ENCODE data around the gene IFI6.
A peak's percentile ranks its signal among the peaks of the same experiment; 100 is the strongest.

The IFI6 gene

DNA sequence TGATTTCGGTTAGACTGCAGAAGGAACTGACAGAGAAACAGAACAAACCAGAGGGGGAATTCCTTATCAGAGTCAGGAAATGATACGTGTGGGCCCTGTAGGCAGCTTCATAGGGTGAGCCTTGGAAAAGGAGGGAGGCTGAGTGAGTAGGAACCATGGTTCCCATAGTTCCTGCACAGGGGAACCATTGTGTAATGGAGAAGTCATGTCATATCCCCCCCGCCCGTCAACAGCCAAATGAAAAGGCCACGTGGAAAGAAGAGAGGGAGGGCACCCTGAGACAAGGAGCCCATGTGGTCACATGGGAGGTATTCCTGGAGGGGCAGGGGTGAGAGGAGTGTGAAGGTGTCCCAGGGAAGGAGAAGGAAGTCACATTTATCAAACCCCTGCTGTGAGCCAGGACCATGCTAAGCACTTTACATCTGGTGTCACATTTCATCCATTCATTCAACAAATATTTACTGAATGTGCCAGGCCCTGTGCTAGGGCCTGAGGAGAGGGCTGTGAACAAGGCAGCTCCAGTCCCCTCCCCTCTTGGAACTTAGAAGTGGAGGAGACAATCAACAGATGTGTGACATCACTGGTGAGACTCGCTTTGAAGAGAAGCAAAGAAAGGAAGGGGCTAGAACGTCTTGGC lies 21.3 kb downstream of the IFI6 start:
- in situ Hi-C loops (cut with HindIII; ENCODE audit: low sequenced_read_pairs) = no loop called here
- no peak for TF ChIP-seq CTCF (IDR thresholded peaks at IDR 0.05; ENCODE audit: low read depth, low read length)
- no peak overlapping the region for H3K4me3 ChIP-seq (ENCODE audit: low read depth, low read length)

DNA sequence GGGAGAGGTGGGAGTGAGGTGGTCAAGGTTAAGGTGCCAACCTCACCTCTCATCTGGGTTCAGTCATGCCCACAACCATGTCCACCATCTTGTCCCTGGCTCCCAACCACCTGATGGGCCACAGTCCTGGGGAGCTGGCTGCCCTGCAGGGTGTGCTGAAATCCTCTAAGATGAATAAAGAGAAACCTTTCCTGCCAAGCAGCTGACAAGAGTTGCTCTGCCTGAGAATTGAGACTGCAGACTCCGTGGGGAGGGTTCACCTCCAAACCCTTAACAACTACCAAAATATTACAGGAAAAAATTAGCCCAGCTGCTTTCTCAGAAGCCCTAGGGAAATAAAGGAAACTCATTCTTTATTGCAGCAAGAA lies 21.8 kb downstream of the IFI6 start:
- in situ Hi-C loops (cut with HindIII; ENCODE audit: low sequenced_read_pairs) = no loop called here
- no peak overlapping the region for H3K4me3 ChIP-seq (ENCODE audit: low read depth, low read length)
- no peak for TF ChIP-seq CTCF (IDR thresholded peaks at IDR 0.05; ENCODE audit: low read depth, low read length)

More for the DNA sequence above, 21.3 kb downstream of the IFI6 start:
- DNase-seq (ENCODE audit: low read depth, low spot score) = peak; percentile 68

DNA sequence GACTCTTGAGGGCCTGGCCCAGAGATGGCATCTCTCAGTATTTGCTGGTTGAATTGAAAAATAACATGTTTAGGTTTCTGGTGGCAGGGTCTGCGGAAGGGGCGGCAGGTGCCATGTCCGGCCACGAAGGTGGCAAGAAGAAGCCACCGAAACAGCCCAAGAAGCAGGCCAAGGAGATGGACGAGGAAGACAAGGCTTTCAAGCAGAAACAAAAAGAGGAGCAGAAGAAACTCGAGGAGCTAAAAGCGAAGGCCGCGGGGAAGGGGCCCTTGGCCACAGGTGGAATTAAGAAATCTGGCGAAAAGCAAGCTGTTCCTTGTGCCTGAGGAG lies 22.7 kb downstream of the IFI6 start:
- DNase-seq (ENCODE audit: low read depth, low spot score) = no peak
- H3K4me3 ChIP-seq (ENCODE audit: low read depth, low read length) = no peak overlapping the region
- TF ChIP-seq CTCF (IDR thresholded peaks at IDR 0.05; ENCODE audit: low read depth, low read length) = no peak
- in situ Hi-C loops (cut with HindIII; ENCODE audit: low sequenced_read_pairs) = no loop called here

More for the DNA sequence above, 21.8 kb downstream of the IFI6 start:
- DNase-seq (ENCODE audit: low read depth, low spot score) = no peak

- in situ Hi-C loops (cut with HindIII; ENCODE audit: low sequenced_read_pairs) = no loop called here
- TF ChIP-seq CTCF (IDR thresholded peaks at IDR 0.05; ENCODE audit: low read depth, low read length) = no peak
- H3K4me3 ChIP-seq (ENCODE audit: low read depth, low read length) = no peak overlapping the region
- no peak for DNase-seq (ENCODE audit: low read depth, low spot score)
These were observed 23.2 kb downstream of the IFI6 start for GRCh38 chr1:27648602-27649305.

- no peak for TF ChIP-seq CTCF (IDR thresholded peaks at IDR 0.05; ENCODE audit: low read depth, low read length)
- no peak overlapping the region for H3K4me3 ChIP-seq (ENCODE audit: low read depth, low read length)
- in situ Hi-C loops (cut with HindIII; ENCODE audit: low sequenced_read_pairs) = no loop called here
- no peak for DNase-seq (ENCODE audit: low read depth, low spot score)
These were observed 24.7 kb downstream of the IFI6 start for GRCh38 chr1:27647328-27647727.

DNA sequence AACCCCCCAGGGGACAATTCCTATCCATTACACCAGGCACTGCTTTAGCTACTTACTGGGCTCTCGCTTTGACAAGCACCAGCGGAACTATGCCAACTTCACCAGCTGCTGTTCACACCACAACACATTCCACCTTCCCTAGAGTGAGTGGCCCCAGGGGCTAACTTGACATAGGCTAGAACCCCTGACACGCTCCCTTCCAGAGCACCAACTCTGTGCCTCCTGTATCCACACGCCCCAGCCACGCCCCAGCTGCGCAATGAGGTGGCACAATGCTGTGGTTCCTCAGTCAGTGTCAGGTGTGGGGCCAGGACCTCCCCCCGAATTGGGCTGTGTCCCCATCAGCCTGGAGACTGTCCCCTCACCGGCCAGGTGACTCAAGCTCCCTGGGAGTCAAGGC lies 25.3 kb downstream of the IFI6 start:
- DNase-seq (ENCODE audit: low read depth, low spot score) = no peak
- H3K4me3 ChIP-seq (ENCODE audit: low read depth, low read length) = no peak overlapping the region
- in situ Hi-C loops (cut with HindIII; ENCODE audit: low sequenced_read_pairs) = no loop called here
- no peak for TF ChIP-seq CTCF (IDR thresholded peaks at IDR 0.05; ENCODE audit: low read depth, low read length)

Measured in astrocyte of the spinal cord (primary cell).